Stimulated activated CD8-positive, alpha-beta memory T cell treated with anti-CD3 and anti-CD28 coated beads, Interleukin-2, amount 100 ng/mL, for 1 hour (primary cell): ENCODE data around the gene SIGLEC6.
A peak's percentile ranks its signal among the peaks of the same experiment; 100 is the strongest.

Source experiments
- DNase-seq, 2 donors: peaks; one replicate each; pipeline ENCODE4 v3.0.0-alpha.2; 2020; ENCODE audit warnings: low read depth in 2 of 2

SIGLEC6 gene

GRCh38 chr19:51473009-51473707 is 58.3 kb downstream of the SIGLEC6 start:
- peak; percentile 54 to 73 for DNase-seq

- DNase-seq: no peak
Observed at GRCh38 chr19:51472607-51473006, 58.9 kb downstream of the SIGLEC6 start.

GRCh38 chr19:51471527-51471926 is 59.9 kb downstream of the SIGLEC6 start:
- no peak for DNase-seq

- DNase-seq: no peak
Observed at GRCh38 chr19:51470966-51471365, 60.5 kb downstream of the SIGLEC6 start.

GRCh38 chr19:51469629-51470028 is 61.8 kb downstream of the SIGLEC6 start:
- no peak for DNase-seq

- no peak for DNase-seq
Observed at GRCh38 chr19:51469162-51469561, 62.3 kb downstream of the SIGLEC6 start.

- DNase-seq: no peak
Observed at GRCh38 chr19:51468545-51468920, 62.9 kb downstream of the SIGLEC6 start.

- DNase-seq: no peak
Observed at GRCh38 chr19:51467864-51468544, 63.5 kb downstream of the SIGLEC6 start.
